Measurements from ENCODE around the gene HBEGF.

- TF ChIP-seq CTCF (IDR thresholded peaks at IDR 0.05) (peak; percentile 79 to 95 (median 92)), POLR2A (IDR thresholded peaks at IDR 0.05) (peak in 1 of 3 donors; percentile 23)
Observed at GRCh38 chr5:140357726-140358093, 11.3 kb upstream of the HBEGF start.
